CD4-positive, alpha-beta memory T cell (primary cell): ENCODE results near the gene EFNB2. TPM values are rescaled to one million over a fixed set of nuclear protein-coding genes. Genes with fewer than 3 reads are reported as not detected.
A peak's percentile ranks its signal among the peaks of the same experiment; 100 is the strongest.

Source experiments
- CTCF ChIA-PET: fragments of 350-600 bp; sonication (Branson Sonifier 250); formaldehyde crosslinking; loops from one replicate; lab custom pipeline; 2021; ENCODE audit warnings: inconsistent platforms; ENCODE audit not compliant: partially characterized antibody; lab: Charles Lee
- POLR2A ChIA-PET: fragments of 350-600 bp; sonication (Branson Sonifier 250); formaldehyde crosslinking; loops from one replicate; lab custom pipeline; 2021; ENCODE audit not compliant: partially characterized antibody; lab: Charles Lee
- DNase-seq, 5 donors: peaks; one replicate each; pipeline versions ENCODE4 v3.0.0 to v3.0.0-alpha.2; 2020 to 2022; ENCODE audit warnings: mixed read lengths in 1 of 5
- H3K27ac ChIP-seq: one replicate; pipeline ENCODE4 v1.7.0; 2013; ENCODE audit warnings: low read depth, low read length
- H3K27me3 ChIP-seq: 2 replicates; pipeline ENCODE4 v1.7.0; 2013; ENCODE audit warnings: mild to moderate bottlenecking, low read length, moderate library complexity; ENCODE audit not compliant: insufficient read depth
- H3K36me3 ChIP-seq: 2 replicates; pipeline ENCODE4 v1.7.0; 2013; ENCODE audit warnings: mild to moderate bottlenecking, low read length, moderate library complexity; ENCODE audit not compliant: insufficient read depth
- H3K4me1 ChIP-seq: 2 replicates; pipeline ENCODE4 v1.7.0; 2013; ENCODE audit warnings: mild to moderate bottlenecking, low read length, moderate library complexity; ENCODE audit not compliant: insufficient read depth
- H3K4me3 ChIP-seq, 2 donors: one replicate each; pipeline ENCODE4 v1.7.0; 2013; ENCODE audit warnings: low read length in 2 of 2, mild to moderate bottlenecking in 1 of 2
- H3K9me3 ChIP-seq, 2 donors: one replicate each; pipeline ENCODE4 v1.7.0; 2013; ENCODE audit warnings: low read length in 2 of 2, control low read depth in 1 of 2; ENCODE audit not compliant: control insufficient read depth in 1 of 2
- H3K27ac Mint-ChIP-seq, 7 donors: one replicate each; pipeline ENCODE4 v1.8.0; 2020 to 2021; ENCODE audit warnings: mixed read lengths in 7 of 7, mild to moderate bottlenecking in 6 of 7, inconsistent platforms in 3 of 7, moderate library complexity in 3 of 7
- H3K27me3 Mint-ChIP-seq, 2 donors: one replicate each; pipeline ENCODE4 v1.8.0; 2020 to 2021; ENCODE audit warnings: mixed read lengths in 2 of 2
- H3K36me3 Mint-ChIP-seq, 2 donors: one replicate each; pipeline ENCODE4 v1.8.0; 2020 to 2021; ENCODE audit warnings: mixed read lengths in 2 of 2, inconsistent platforms in 1 of 2, mild to moderate bottlenecking in 1 of 2
- H3K4me1 Mint-ChIP-seq, 4 donors: one replicate each; pipeline ENCODE4 v1.8.0; 2020 to 2021; ENCODE audit warnings: mixed read lengths in 4 of 4, mild to moderate bottlenecking in 1 of 4
- H3K4me3 Mint-ChIP-seq, 8 donors: one replicate each; pipeline ENCODE4 v1.8.0; 2020 to 2021; ENCODE audit warnings: mixed read lengths in 8 of 8, mild to moderate bottlenecking in 7 of 8, moderate library complexity in 6 of 8, inconsistent platforms in 3 of 8
- H3K9me3 Mint-ChIP-seq, 8 donors: one replicate each; pipeline ENCODE4 v1.8.0; 2020 to 2021; ENCODE audit warnings: mixed read lengths in 8 of 8, mild to moderate bottlenecking in 5 of 8, inconsistent platforms in 3 of 8, moderate library complexity in 1 of 8
- intact Hi-C: fragments of 100-400 bp; cut with micrococcal nuclease; formaldehyde crosslinking; loops from one replicate; pipeline ENCODE4 v1.15.1; 2023
- polyA plus RNA-seq, 2 donors: library from polyadenylated mRNA; unstranded; fragments of 300-500 nt; fragmentation: Illumina TruSeq; gene quantifications; one replicate each; pipeline ENCODE4 v1.2.3, GENCODE V29; 2021
- total RNA-seq, 2 experiments: library from RNA; stranded (reverse); gene quantifications; one replicate each; pipeline ENCODE4 v1.2.3, GENCODE V29; 2021

Gene EFNB2
- total and polyA plus RNA-seq, 4 experiments from 2014 or later: 0.05 to 0.38 (median 0.25) TPM; not detected in 1

GRCh38 chr13:106499896-106500295, 35.6 kb downstream of the EFNB2 start:
- H3K4me3 ChIP-seq: no peak overlapping the region
- peaks cover 0 to 2% (median under 1%) of the 10 kb centered on the region in 4 donors for H3K4me1 Mint-ChIP-seq
- no peaks in the 10 kb centered on the region for H3K4me1 ChIP-seq
- ChIA-PET POLR2A (no interaction called here), CTCF (no interaction called here)
- peaks cover 28 to 53% of the 10 kb centered on the region in 2 donors for H3K27me3 Mint-ChIP-seq
- no peaks in the 10 kb centered on the region for H3K27me3 ChIP-seq
- DNase-seq: no peak
- intact Hi-C loops: no loop called here
- H3K4me3 Mint-ChIP-seq: no peak overlapping the region
- no peaks in the 10 kb centered on the region for H3K9me3 Mint-ChIP-seq
- H3K36me3 ChIP-seq: no peaks in the 10 kb centered on the region
- H3K36me3 Mint-ChIP-seq: no peaks in the 10 kb centered on the region
- H3K9me3 ChIP-seq: no peaks in the 10 kb centered on the region
- no peak overlapping the region for H3K27ac ChIP-seq
- H3K27ac Mint-ChIP-seq: no peak overlapping the region

- Histone ChIP-seq H3K4me1 (no peaks in the 10 kb centered on the region), H3K9me3 (no peaks in the 10 kb centered on the region), H3K27me3 (no peaks in the 10 kb centered on the region), H3K27ac (no peak overlapping the region), H3K36me3 (no peaks in the 10 kb centered on the region), H3K4me3 (no peak overlapping the region)
- CTCF ChIA-PET: no interaction called here
- DNase-seq: no peak
- intact Hi-C loops: no loop called here
- H3K4me3 Mint-ChIP-seq: no peak overlapping the region
- H3K4me1 Mint-ChIP-seq: peaks cover 0 to 2% (median under 1%) of the 10 kb centered on the region in 4 donors
- no peaks in the 10 kb centered on the region for H3K36me3 Mint-ChIP-seq
- POLR2A ChIA-PET: no interaction called here
- no peaks in the 10 kb centered on the region for H3K9me3 Mint-ChIP-seq
- no peak overlapping the region for H3K27ac Mint-ChIP-seq
- peaks cover 32 to 52% of the 10 kb centered on the region in 2 donors for H3K27me3 Mint-ChIP-seq
Measured at GRCh38 chr13:106499113-106499512, 36.3 kb downstream of the EFNB2 start.

- no peaks in the 10 kb centered on the region for H3K36me3 ChIP-seq
- H3K4me1 ChIP-seq: no peaks in the 10 kb centered on the region
- H3K36me3 Mint-ChIP-seq: no peaks in the 10 kb centered on the region
- no peak overlapping the region for H3K27ac ChIP-seq
- H3K9me3 Mint-ChIP-seq: no peaks in the 10 kb centered on the region
- H3K4me3 ChIP-seq: no peak overlapping the region
- intact Hi-C loops: no loop called here
- peak overlapping the region in 1 of 8 donors; percentile 2 for H3K4me3 Mint-ChIP-seq
- CTCF ChIA-PET: no interaction called here
- DNase-seq: no peak
- H3K4me1 Mint-ChIP-seq: peaks cover 5 to 7% (median 5%) of the 10 kb centered on the region in 4 donors
- H3K27ac Mint-ChIP-seq: no peak overlapping the region
- H3K27me3 ChIP-seq: no peaks in the 10 kb centered on the region
- POLR2A ChIA-PET: no interaction called here
- peaks cover 37 to 54% of the 10 kb centered on the region in 2 donors for H3K27me3 Mint-ChIP-seq
- no peaks in the 10 kb centered on the region for H3K9me3 ChIP-seq
Measured at GRCh38 chr13:106498571-106498970, 36.9 kb downstream of the EFNB2 start.

GRCh38 chr13:106498158-106498557, 37.3 kb downstream of the EFNB2 start:
- H3K27me3 Mint-ChIP-seq: peaks cover 40 to 57% of the 10 kb centered on the region in 2 donors
- peaks cover 9 to 10% (median 9%) of the 10 kb centered on the region in 4 donors for H3K4me1 Mint-ChIP-seq
- DNase-seq: no peak
- Histone ChIP-seq H3K36me3 (no peaks in the 10 kb centered on the region), H3K4me1 (no peaks in the 10 kb centered on the region), H3K27me3 (no peaks in the 10 kb centered on the region), H3K9me3 (no peaks in the 10 kb centered on the region), H3K4me3 (no peak overlapping the region), H3K27ac (no peak overlapping the region)
- H3K4me3 Mint-ChIP-seq: no peak overlapping the region
- H3K36me3 Mint-ChIP-seq: no peaks in the 10 kb centered on the region
- H3K27ac Mint-ChIP-seq: no peak overlapping the region
- H3K9me3 Mint-ChIP-seq: no peaks in the 10 kb centered on the region
- CTCF ChIA-PET: no interaction called here
- intact Hi-C loops: no loop called here
- POLR2A ChIA-PET: no interaction called here

- Mint-ChIP-seq H3K27me3 (peaks cover 42 to 56% of the 10 kb centered on the region in 2 donors), H3K4me3 (no peak overlapping the region), H3K36me3 (no peaks in the 10 kb centered on the region), H3K27ac (no peak overlapping the region), H3K9me3 (no peaks in the 10 kb centered on the region), H3K4me1 (peaks cover 9 to 16% (median 10%) of the 10 kb centered on the region in 4 donors)
- CTCF ChIA-PET: no interaction called here
- DNase-seq: no peak
- Histone ChIP-seq H3K4me3 (no peak overlapping the region), H3K9me3 (no peaks in the 10 kb centered on the region), H3K4me1 (no peaks in the 10 kb centered on the region), H3K36me3 (no peaks in the 10 kb centered on the region), H3K27ac (no peak overlapping the region), H3K27me3 (peaks cover 2% of the 10 kb centered on the region)
- intact Hi-C loops: no loop called here
- POLR2A ChIA-PET: no interaction called here
Measured at GRCh38 chr13:106497079-106497478, 38.4 kb downstream of the EFNB2 start.

GRCh38 chr13:106496072-106496997, 39.1 kb downstream of the EFNB2 start:
- intact Hi-C loops: no loop called here
- Mint-ChIP-seq H3K9me3 (peaks cover 0 to 2% (median 0%) of the 10 kb centered on the region in 8 donors), H3K36me3 (no peaks in the 10 kb centered on the region), H3K27me3 (peaks cover 44 to 55% of the 10 kb centered on the region in 2 donors), H3K27ac (peak overlapping the region in 1 of 7 donors; percentile 75), H3K4me1 (peaks cover 11 to 20% (median 13%) of the 10 kb centered on the region in 4 donors), H3K4me3 (no peak overlapping the region)
- ChIA-PET POLR2A (no interaction called here), CTCF (no interaction called here)
- H3K9me3 ChIP-seq: no peaks in the 10 kb centered on the region
- H3K27ac ChIP-seq: no peak overlapping the region
- peaks cover 3% of the 10 kb centered on the region for H3K27me3 ChIP-seq
- no peak overlapping the region for H3K4me3 ChIP-seq
- no peaks in the 10 kb centered on the region for H3K4me1 ChIP-seq
- no peak for DNase-seq
- no peaks in the 10 kb centered on the region for H3K36me3 ChIP-seq

GRCh38 chr13:106494936-106495335, 40.5 kb downstream of the EFNB2 start:
- Histone ChIP-seq H3K27me3 (peaks cover 3% of the 10 kb centered on the region), H3K4me1 (peaks cover 6% of the 10 kb centered on the region), H3K4me3 (no peak overlapping the region), H3K27ac (no peak overlapping the region), H3K9me3 (no peaks in the 10 kb centered on the region), H3K36me3 (no peaks in the 10 kb centered on the region)
- H3K36me3 Mint-ChIP-seq: no peaks in the 10 kb centered on the region
- ChIA-PET CTCF (no interaction called here), POLR2A (no interaction called here)
- H3K4me3 Mint-ChIP-seq: no peak overlapping the region
- peaks cover 0 to 2% (median 0%) of the 10 kb centered on the region in 8 donors for H3K9me3 Mint-ChIP-seq
- intact Hi-C loops: no loop called here
- H3K27ac Mint-ChIP-seq: no peak overlapping the region
- H3K27me3 Mint-ChIP-seq: peaks cover 42 to 52% of the 10 kb centered on the region in 2 donors
- H3K4me1 Mint-ChIP-seq: peaks cover 19 to 28% (median 21%) of the 10 kb centered on the region in 4 donors
- no peak for DNase-seq
